B cell (primary cell): ENCODE measurements around the gene DNAH8.

ENCODE experiments used
- CTCF ChIP-seq: fragments of 200-600 bp; IDR thresholded peaks from one replicate; pipeline ENCODE4 v1.8.0; 2022; ENCODE audit warnings: antibody characterized with exemption, mild to moderate bottlenecking
- EZH2 ChIP-seq: IDR thresholded peaks from 2 replicates; pipeline ENCODE4 v1.6.1; 2012; ENCODE audit warnings: borderline replicate concordance, low read depth, mild to moderate bottlenecking, moderate library complexity, low read length; ENCODE audit not compliant: insufficient read depth, poor library complexity, severe bottlenecking

DNA sequence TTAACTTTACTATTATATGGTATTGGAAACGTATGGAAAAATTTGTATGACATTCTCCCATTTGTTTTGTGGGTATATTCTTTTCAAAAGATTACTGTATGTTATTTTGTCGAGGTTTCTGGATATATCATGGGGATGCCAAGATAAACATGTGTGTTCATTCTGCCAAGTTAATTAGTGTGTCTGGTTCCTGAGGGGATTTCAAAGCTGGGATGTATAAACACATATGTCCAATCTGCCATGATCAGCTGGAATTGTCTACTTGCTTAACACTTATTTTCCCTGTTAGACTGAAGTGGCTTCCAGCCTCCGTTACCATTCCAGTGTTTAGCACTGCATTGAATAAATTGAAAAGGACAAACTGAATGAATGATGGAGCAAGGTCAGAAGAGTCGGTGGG is 86.2 kb downstream of the DNAH8 start:
- no peak for TF ChIP-seq CTCF
- TF ChIP-seq EZH2: no peak
